CD14-positive monocyte (primary cell): ENCODE results near the gene STXBP4. TPM values are rescaled to one million over a fixed set of nuclear protein-coding genes. Genes with fewer than 3 reads are reported as not detected.
A peak's percentile ranks its signal among the peaks of the same experiment; 100 is the strongest.

Source experiments
- DNase-seq, 3 donors: peaks; one replicate each; pipeline ENCODE4 v3.0.0-alpha.2; 2011 to 2022
- H2AFZ ChIP-seq: 2 replicates; pipeline ENCODE4 v1.6.0; 2012; ENCODE audit warnings: mild to moderate bottlenecking, low read depth, low read length, inconsistent platforms; ENCODE audit not compliant: insufficient read depth, poor library complexity, severe bottlenecking
- H3K27ac ChIP-seq, 2 donors: 1 replicate in 1 of 2; 2 replicates in 1 of 2; pipeline ENCODE4 v1.5.1; 2012 to 2013; ENCODE audit warnings: low read length in 2 of 2, control low read depth in 1 of 2, inconsistent platforms in 1 of 2, low read depth in 1 of 2, mild to moderate bottlenecking in 1 of 2
- H3K27me3 ChIP-seq, 2 donors: one replicate each; pipeline versions ENCODE4 v1.6.0 to v1.6.1; 2011 to 2013; ENCODE audit warnings: low read length in 2 of 2; ENCODE audit not compliant: control insufficient read depth in 2 of 2, insufficient read depth in 2 of 2
- H3K36me3 ChIP-seq, 2 donors: replicated peaks in 1 of 2; 1 replicate in 1 of 2; 2 replicates in 1 of 2; pipeline versions ENCODE4 v1.5.1 to v1.6.1; 2012 to 2013; ENCODE audit warnings: low read length in 2 of 2, control low read depth in 1 of 2, inconsistent platforms in 1 of 2, mild to moderate bottlenecking in 1 of 2; ENCODE audit not compliant: insufficient read depth in 2 of 2, control insufficient read depth in 1 of 2
- H3K4me1 ChIP-seq, 2 donors: 1 replicate in 1 of 2; 2 replicates in 1 of 2; pipeline versions ENCODE4 v1.5.1 to v1.6.1; 2012 to 2013; ENCODE audit warnings: low read length in 2 of 2, control low read depth in 1 of 2, inconsistent platforms in 1 of 2, mild to moderate bottlenecking in 1 of 2, moderate library complexity in 1 of 2; ENCODE audit not compliant: insufficient read depth in 2 of 2, control insufficient read depth in 1 of 2
- H3K4me2 ChIP-seq: replicated peaks from 2 replicates; pipeline ENCODE3; 2012; ENCODE audit warnings: low read length, moderate library complexity, mild to moderate bottlenecking; ENCODE audit not compliant: poor library complexity, severe bottlenecking; ENCODE audit errors: extremely low read depth
- H3K4me3 ChIP-seq, 3 experiments: fragments of 200-600 bp in 1 of 3; sonication (generic) in 1 of 3; replicated peaks in 1 of 3; 1 replicate in 2 of 3; 2 replicates in 1 of 3; pipeline ENCODE4 v1.5.1; 2011 to 2013; ENCODE audit warnings: low read length in 3 of 3, mild to moderate bottlenecking in 3 of 3, control low read depth in 2 of 3, low read depth in 2 of 3, inconsistent platforms in 1 of 3, moderate library complexity in 1 of 3
- H3K79me2 ChIP-seq: 2 replicates; pipeline ENCODE4 v1.6.0; 2012; ENCODE audit warnings: mild to moderate bottlenecking, control low read depth, inconsistent platforms, low read length, moderate library complexity; ENCODE audit not compliant: insufficient read depth
- H3K9ac ChIP-seq: 2 replicates; pipeline ENCODE4 v1.6.0; 2017; ENCODE audit warnings: low read length, mild to moderate bottlenecking; ENCODE audit not compliant: insufficient read depth, poor library complexity, severe bottlenecking
- H3K9me3 ChIP-seq, 2 donors: replicated peaks in 1 of 2; 1 replicate in 1 of 2; 2 replicates in 1 of 2; pipeline versions ENCODE4 v1.5.1 to v1.6.1; 2012 to 2013; ENCODE audit warnings: low read length in 2 of 2, control low read depth in 1 of 2; ENCODE audit not compliant: control insufficient read depth in 1 of 2, insufficient read depth in 1 of 2
- H4K20me1 ChIP-seq: 2 replicates; pipeline ENCODE4 v1.6.0; 2012; ENCODE audit warnings: mild to moderate bottlenecking, low read length, control low read depth, moderate library complexity; ENCODE audit not compliant: insufficient read depth
- H3K27ac Mint-ChIP-seq, 7 donors: one replicate each; pipeline ENCODE4 v1.8.0; 2020; ENCODE audit warnings: mild to moderate bottlenecking in 7 of 7, mixed read lengths in 7 of 7, moderate library complexity in 6 of 7, inconsistent platforms in 2 of 7
- H3K27me3 Mint-ChIP-seq, 3 donors: one replicate each; pipeline ENCODE4 v1.8.0; 2021 to 2022; ENCODE audit warnings: low read depth in 3 of 3, mild to moderate bottlenecking in 3 of 3, mixed read lengths in 3 of 3, moderate library complexity in 3 of 3, inconsistent platforms in 1 of 3
- H3K36me3 Mint-ChIP-seq, 2 donors: one replicate each; pipeline ENCODE4 v1.8.0; 2020; ENCODE audit warnings: mixed read lengths in 2 of 2, inconsistent platforms in 1 of 2, mild to moderate bottlenecking in 1 of 2
- H3K4me1 Mint-ChIP-seq: one replicate; pipeline ENCODE4 v1.8.0; 2020; ENCODE audit warnings: mild to moderate bottlenecking, mixed read lengths
- H3K4me3 Mint-ChIP-seq, 2 donors: one replicate each; pipeline ENCODE4 v1.8.0; 2020; ENCODE audit warnings: mild to moderate bottlenecking in 2 of 2, mixed read lengths in 2 of 2, moderate library complexity in 1 of 2
- H3K9me3 Mint-ChIP-seq, 7 donors: one replicate each; pipeline ENCODE4 v1.8.0; 2020 to 2022; ENCODE audit warnings: mixed read lengths in 7 of 7, mild to moderate bottlenecking in 6 of 7, moderate library complexity in 6 of 7, inconsistent platforms in 2 of 7
- CTCF ChIP-seq: fragments of 200-600 bp; IDR thresholded peaks from one replicate; pipeline ENCODE4 v1.8.0; 2022; ENCODE audit warnings: antibody characterized with exemption, mild to moderate bottlenecking
- WGBS: methylation state at CpG from one replicate; pipeline ENCODE4 v1.1.5; 2013; ENCODE audit warnings: missing lambda C conversion rate; ENCODE audit not compliant: insufficient coverage; 5-methylcytosine and 5-hydroxymethylcytosine counted together
- intact Hi-C, 2 donors: fragments of 100-400 bp; cut with micrococcal nuclease; formaldehyde crosslinking; loops; one replicate each; pipeline versions ENCODE4 v1.15.0 to v1.15.1; 2023
- polyA plus RNA-seq, 3 donors: library from polyadenylated mRNA; depleted of rRNA in 1 of 3; unstranded in 2 of 3; stranded (reverse) in 1 of 3; fragments of 300-500 nt in 2 of 3; fragments of >200 nt in 1 of 3; fragmentation: Illumina TruSeq in 2 of 3; gene quantifications; 1 replicate in 2 of 3; 2 replicates in 1 of 3; pipeline ENCODE4 v1.2.3, GENCODE V29; 2012 to 2021

STXBP4 gene
- polyA plus RNA-seq, 3 donors: 0.27 to 1.8 (median 0.44) TPM

GRCh38 chr17:55004484-55004883 lies 35.9 kb downstream of the STXBP4 start:
- Histone ChIP-seq H3K27me3 (no peaks in the 10 kb centered on the region), H4K20me1 (no peaks in the 10 kb centered on the region), H3K36me3 (no peaks in the 10 kb centered on the region), H3K9ac (no peak overlapping the region), H3K9me3 (no peaks in the 10 kb centered on the region), H3K4me3 (no peak overlapping the region), H2AFZ (no peak overlapping the region), H3K4me2 (no peak overlapping the region), H3K4me1 (no peaks in the 10 kb centered on the region), H3K79me2 (no peaks in the 10 kb centered on the region), H3K27ac (no peak overlapping the region)
- Mint-ChIP-seq H3K27ac (no peak overlapping the region), H3K9me3 (no peaks in the 10 kb centered on the region), H3K36me3 (peaks cover 0 to 3% of the 10 kb centered on the region in 2 donors), H3K4me3 (no peak overlapping the region), H3K27me3 (no peaks in the 10 kb centered on the region), H3K4me1 (no peaks in the 10 kb centered on the region)
- intact Hi-C loops: no loop called here
- WGBS: 80% methylated on average over 3 of the region's 5 CpGs
- DNase-seq: no peak
- TF ChIP-seq CTCF: no peak

- Histone ChIP-seq H4K20me1 (no peaks in the 10 kb centered on the region), H3K27me3 (no peaks in the 10 kb centered on the region), H3K9ac (no peak overlapping the region), H3K4me3 (no peak overlapping the region), H3K79me2 (no peaks in the 10 kb centered on the region), H3K27ac (no peak overlapping the region), H2AFZ (no peak overlapping the region), H3K36me3 (no peaks in the 10 kb centered on the region), H3K4me1 (no peaks in the 10 kb centered on the region), H3K4me2 (no peak overlapping the region), H3K9me3 (no peaks in the 10 kb centered on the region)
- Mint-ChIP-seq H3K36me3 (peaks cover 0 to 3% of the 10 kb centered on the region in 2 donors), H3K4me3 (no peak overlapping the region), H3K27ac (no peak overlapping the region), H3K4me1 (no peaks in the 10 kb centered on the region), H3K27me3 (no peaks in the 10 kb centered on the region), H3K9me3 (no peaks in the 10 kb centered on the region)
- intact Hi-C loops: no loop called here
- DNase-seq: no peak
- peak; percentile 56 for TF ChIP-seq CTCF
- WGBS: no CpG with 5 or more reads among the region's 1 CpG
Observed at GRCh38 chr17:55005520-55005919, 37.0 kb downstream of the STXBP4 start.
